GM23338 (cell line): ENCODE data around the gene CCDC167.

ENCODE experiments used
- CREB1 ChIP-seq: fragments of 250-450 bp; sonication (Bioruptor Pico); IDR thresholded peaks from 2 replicates; pipeline ENCODE4 v1.5.0; 2020; ENCODE audit warnings: low read depth, mild to moderate bottlenecking, moderate library complexity
- EZH2 ChIP-seq: fragments of 200-600 bp; sonication (generic); IDR thresholded peaks from one replicate; pipeline ENCODE4 v1.8.0; 2017; ENCODE audit warnings: antibody characterized with exemption, mild to moderate bottlenecking, low read depth; ENCODE audit not compliant: unreplicated experiment
- EZH2phosphoT487 ChIP-seq: fragments of 200-600 bp; sonication (generic); IDR thresholded peaks from one replicate; pipeline ENCODE4 v1.8.1; 2018; ENCODE audit warnings: antibody characterized with exemption; ENCODE audit not compliant: unreplicated experiment
- JUNB ChIP-seq: IDR thresholded peaks from one replicate; pipeline ENCODE4 v1.6.1; 2016; ENCODE audit warnings: antibody characterized with exemption; ENCODE audit not compliant: unreplicated experiment
- POLR2AphosphoS5 ChIP-seq: IDR thresholded peaks from 2 replicates; pipeline ENCODE4 v1.6.1; 2016; ENCODE audit warnings: antibody characterized with exemption, low read depth
- REST ChIP-seq: IDR thresholded peaks from one replicate; pipeline ENCODE4 v1.6.1; 2018; ENCODE audit warnings: antibody characterized with exemption; ENCODE audit not compliant: unreplicated experiment
- STAT1 ChIP-seq: IDR thresholded peaks from one replicate; pipeline ENCODE4 v1.6.1; 2016; ENCODE audit warnings: antibody characterized with exemption; ENCODE audit not compliant: unreplicated experiment
- ZNF114 ChIP-seq: fragments of 250-450 bp; sonication (Bioruptor Pico); IDR thresholded peaks from 2 replicates; pipeline ENCODE4 v1.5.0; 2020; ENCODE audit warnings: mild to moderate bottlenecking, moderate library complexity
- ZNF331 ChIP-seq: fragments of 250-450 bp; sonication (Bioruptor Pico); IDR thresholded peaks from 2 replicates; pipeline ENCODE4 v1.5.0; 2020; ENCODE audit warnings: low read depth, mild to moderate bottlenecking, moderate library complexity
- TF ChIP-seq, protein P1 (sequence below), 2 experiments: fragments of 200-600 bp in 1 of 2; sonication (generic) in 1 of 2; conservative IDR thresholded peaks; 2 replicates each; pipeline versions ENCODE4 v1.5.1 to v1.6.1; 2016 to 2017; ENCODE audit warnings: antibody characterized with exemption in 2 of 2, low read depth in 2 of 2, mild to moderate bottlenecking in 2 of 2, moderate library complexity in 1 of 2
- TF ChIP-seq, protein P2 (sequence below): IDR thresholded peaks from 2 replicates; pipeline ENCODE4 v1.6.1; 2016; ENCODE audit warnings: antibody characterized with exemption

- TF ChIP-seq, protein P1, sequence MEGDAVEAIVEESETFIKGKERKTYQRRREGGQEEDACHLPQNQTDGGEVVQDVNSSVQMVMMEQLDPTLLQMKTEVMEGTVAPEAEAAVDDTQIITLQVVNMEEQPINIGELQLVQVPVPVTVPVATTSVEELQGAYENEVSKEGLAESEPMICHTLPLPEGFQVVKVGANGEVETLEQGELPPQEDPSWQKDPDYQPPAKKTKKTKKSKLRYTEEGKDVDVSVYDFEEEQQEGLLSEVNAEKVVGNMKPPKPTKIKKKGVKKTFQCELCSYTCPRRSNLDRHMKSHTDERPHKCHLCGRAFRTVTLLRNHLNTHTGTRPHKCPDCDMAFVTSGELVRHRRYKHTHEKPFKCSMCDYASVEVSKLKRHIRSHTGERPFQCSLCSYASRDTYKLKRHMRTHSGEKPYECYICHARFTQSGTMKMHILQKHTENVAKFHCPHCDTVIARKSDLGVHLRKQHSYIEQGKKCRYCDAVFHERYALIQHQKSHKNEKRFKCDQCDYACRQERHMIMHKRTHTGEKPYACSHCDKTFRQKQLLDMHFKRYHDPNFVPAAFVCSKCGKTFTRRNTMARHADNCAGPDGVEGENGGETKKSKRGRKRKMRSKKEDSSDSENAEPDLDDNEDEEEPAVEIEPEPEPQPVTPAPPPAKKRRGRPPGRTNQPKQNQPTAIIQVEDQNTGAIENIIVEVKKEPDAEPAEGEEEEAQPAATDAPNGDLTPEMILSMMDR (conservative IDR thresholded peaks at IDR 0.05; ENCODE audit: low read depth in 2 of 2) = no peak
- TF ChIP-seq REST (no peak), EZH2phosphoT487 (no peak), POLR2AphosphoS5 (no peak), EZH2 (no peak), ZNF114 (CRISPR knock-in tag) (no peak), CREB1 (no peak), JUNB (no peak), ZNF331 (CRISPR knock-in tag) (no peak), STAT1 (no peak)
- TF ChIP-seq, protein P2, sequence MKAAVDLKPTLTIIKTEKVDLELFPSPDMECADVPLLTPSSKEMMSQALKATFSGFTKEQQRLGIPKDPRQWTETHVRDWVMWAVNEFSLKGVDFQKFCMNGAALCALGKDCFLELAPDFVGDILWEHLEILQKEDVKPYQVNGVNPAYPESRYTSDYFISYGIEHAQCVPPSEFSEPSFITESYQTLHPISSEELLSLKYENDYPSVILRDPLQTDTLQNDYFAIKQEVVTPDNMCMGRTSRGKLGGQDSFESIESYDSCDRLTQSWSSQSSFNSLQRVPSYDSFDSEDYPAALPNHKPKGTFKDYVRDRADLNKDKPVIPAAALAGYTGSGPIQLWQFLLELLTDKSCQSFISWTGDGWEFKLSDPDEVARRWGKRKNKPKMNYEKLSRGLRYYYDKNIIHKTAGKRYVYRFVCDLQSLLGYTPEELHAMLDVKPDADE = no peak
Observed at GRCh38 chr6:37459981-37460800, 39.5 kb downstream of the CCDC167 start.
